Kidney (tissue), 14 donors: ENCODE data around the gene CAMK2A. TPM values are rescaled to one million over a fixed set of nuclear protein-coding genes. Genes with fewer than 3 reads are reported as not detected.

Experiments used
- DNase-seq, 5 donors: peaks; one replicate each; pipeline ENCODE4 v3.0.0-alpha.2; 2013 to 2020
- FAIRE-seq: peaks from 2 replicates; lab custom pipeline; 2012; peaks lifted over from hg19 to GRCh38; lab: Jason Lieb, UNC
- H3K27ac ChIP-seq, 2 donors: one replicate each; pipeline ENCODE4 v1.7.0; 2013; ENCODE audit warnings: low read depth in 2 of 2, low read length in 2 of 2, inconsistent platforms in 1 of 2
- H3K27me3 ChIP-seq: one replicate; pipeline ENCODE4 v1.7.1; 2013; ENCODE audit warnings: low read length, inconsistent platforms; ENCODE audit not compliant: control insufficient read depth, insufficient read depth
- H3K36me3 ChIP-seq, 3 donors: one replicate each; pipeline versions ENCODE4 v1.7.0 to v1.7.1; 2013; ENCODE audit warnings: low read length in 3 of 3, control low read depth in 1 of 3, inconsistent platforms in 1 of 3; ENCODE audit not compliant: insufficient read depth in 3 of 3, control insufficient read depth in 2 of 3
- H3K4me1 ChIP-seq, 3 donors: one replicate each; pipeline versions ENCODE4 v1.7.0 to v1.7.1; 2013; ENCODE audit warnings: low read length in 3 of 3, inconsistent platforms in 1 of 3, low read depth in 1 of 3; ENCODE audit not compliant: control insufficient read depth in 2 of 3, insufficient read depth in 2 of 3
- H3K4me3 ChIP-seq, 3 donors: one replicate each; pipeline versions ENCODE4 v1.7.0 to v1.8.1; 2013; ENCODE audit warnings: low read length in 3 of 3, control low read depth in 1 of 3, inconsistent platforms in 1 of 3
- H3K9ac ChIP-seq, 3 donors: one replicate each; pipeline versions ENCODE4 v1.7.0 to v1.7.1; 2013; ENCODE audit warnings: low read length in 3 of 3, control low read depth in 1 of 3, inconsistent platforms in 1 of 3
- H3K9me3 ChIP-seq, 3 donors: one replicate each; pipeline versions ENCODE4 v1.7.0 to v1.7.1; 2013; ENCODE audit warnings: low read length in 3 of 3, control low read depth in 1 of 3, inconsistent platforms in 1 of 3; ENCODE audit not compliant: control insufficient read depth in 2 of 3, insufficient read depth in 1 of 3
- intact Hi-C: fragments of 100-400 bp; cut with DNase I; formaldehyde crosslinking; loops from one replicate; pipeline ENCODE4 v1.11.1; 2022
- polyA plus RNA-seq: library from polyadenylated mRNA; stranded (reverse); fragments of 350-450 nt; fragmentation: Illumina TruSeq; extraction: RNeasy Lipid Tissue Mini Kit (QIAGEN cat#74804); gene quantifications from one replicate; pipeline ENCODE4 v1.2.3, GENCODE V29; 2014; ENCODE audit warnings: low read depth, low replicate concordance; ENCODE audit not compliant: insufficient read depth
- total RNA-seq: library from RNA; stranded (reverse); fragmentation: NEBNext Ultra II Directional; extraction: Animal tissue kit (Norgen Biotek cat#: 25700); gene quantifications from one replicate; pipeline ENCODE4 v1.2.1, GENCODE V29; 2021
- TF ChIP-seq, protein P1 (sequence below): IDR thresholded peaks from 3 replicates; pipeline ENCODE4 v1.5.1; 2012; ENCODE audit warnings: mild to moderate bottlenecking, moderate library complexity, borderline replicate concordance; ENCODE audit not compliant: insufficient read depth; ENCODE audit errors: extremely low read depth
- donor health status: control.
- donor health status: control.
- donor health status: control.
- donor health status: control.
- donor health status: control.
- donor health status: DM: yes; HTN: yes; CAD: no.
- donor health status: Normal renal cell carcinoma (clear cell type).

CAMK2A gene
- total and polyA plus RNA-seq, 2 donors from 2014 or later: 0.28 to 0.90 TPM

DNA sequence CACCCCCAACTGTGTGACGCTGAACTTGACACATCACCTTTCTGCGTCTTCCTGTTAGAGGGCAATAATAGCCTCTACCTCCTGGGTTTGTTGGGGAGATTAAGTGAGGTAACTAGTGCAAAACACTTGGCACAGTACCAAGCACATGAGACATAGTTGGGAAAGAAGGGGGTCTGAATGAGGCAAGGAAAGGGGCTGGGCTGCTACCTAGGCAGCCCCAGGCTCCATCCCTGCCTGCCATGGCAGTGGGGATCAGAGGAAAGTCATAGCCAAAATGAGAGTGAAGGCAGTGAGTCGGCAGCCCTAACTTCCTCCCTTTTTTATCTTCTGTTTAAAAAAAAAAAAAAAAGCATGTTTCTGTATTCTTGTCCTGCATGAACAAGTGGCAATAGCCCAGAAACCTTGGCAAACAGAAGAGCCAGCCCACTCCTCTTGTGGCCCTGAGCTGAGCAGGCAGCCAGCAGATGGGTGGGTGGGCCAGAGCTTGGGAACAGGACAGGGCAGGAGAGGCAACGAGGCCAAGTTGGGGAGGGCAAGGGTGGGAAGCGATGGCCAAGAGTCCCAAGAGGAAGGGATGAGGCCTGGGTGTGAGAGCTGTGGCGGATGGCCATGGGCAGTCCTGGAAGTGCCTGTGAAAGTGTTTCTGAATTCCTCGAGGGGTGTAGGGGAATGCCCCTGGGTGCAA, 11.4 kb downstream of the CAMK2A start:
- DNase-seq (no peak), FAIRE-seq (no peak)
- Histone ChIP-seq H3K4me3 (no peak overlapping the region), H3K4me1 (no peaks in the 10 kb centered on the region), H3K36me3 (no peaks in the 10 kb centered on the region), H3K27ac (no peak overlapping the region), H3K9ac (no peak overlapping the region), H3K9me3 (no peaks in the 10 kb centered on the region), H3K27me3 (no peaks in the 10 kb centered on the region)
- TF ChIP-seq, protein P1, sequence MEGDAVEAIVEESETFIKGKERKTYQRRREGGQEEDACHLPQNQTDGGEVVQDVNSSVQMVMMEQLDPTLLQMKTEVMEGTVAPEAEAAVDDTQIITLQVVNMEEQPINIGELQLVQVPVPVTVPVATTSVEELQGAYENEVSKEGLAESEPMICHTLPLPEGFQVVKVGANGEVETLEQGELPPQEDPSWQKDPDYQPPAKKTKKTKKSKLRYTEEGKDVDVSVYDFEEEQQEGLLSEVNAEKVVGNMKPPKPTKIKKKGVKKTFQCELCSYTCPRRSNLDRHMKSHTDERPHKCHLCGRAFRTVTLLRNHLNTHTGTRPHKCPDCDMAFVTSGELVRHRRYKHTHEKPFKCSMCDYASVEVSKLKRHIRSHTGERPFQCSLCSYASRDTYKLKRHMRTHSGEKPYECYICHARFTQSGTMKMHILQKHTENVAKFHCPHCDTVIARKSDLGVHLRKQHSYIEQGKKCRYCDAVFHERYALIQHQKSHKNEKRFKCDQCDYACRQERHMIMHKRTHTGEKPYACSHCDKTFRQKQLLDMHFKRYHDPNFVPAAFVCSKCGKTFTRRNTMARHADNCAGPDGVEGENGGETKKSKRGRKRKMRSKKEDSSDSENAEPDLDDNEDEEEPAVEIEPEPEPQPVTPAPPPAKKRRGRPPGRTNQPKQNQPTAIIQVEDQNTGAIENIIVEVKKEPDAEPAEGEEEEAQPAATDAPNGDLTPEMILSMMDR: no peak
- intact Hi-C loops: no loop called here

DNA sequence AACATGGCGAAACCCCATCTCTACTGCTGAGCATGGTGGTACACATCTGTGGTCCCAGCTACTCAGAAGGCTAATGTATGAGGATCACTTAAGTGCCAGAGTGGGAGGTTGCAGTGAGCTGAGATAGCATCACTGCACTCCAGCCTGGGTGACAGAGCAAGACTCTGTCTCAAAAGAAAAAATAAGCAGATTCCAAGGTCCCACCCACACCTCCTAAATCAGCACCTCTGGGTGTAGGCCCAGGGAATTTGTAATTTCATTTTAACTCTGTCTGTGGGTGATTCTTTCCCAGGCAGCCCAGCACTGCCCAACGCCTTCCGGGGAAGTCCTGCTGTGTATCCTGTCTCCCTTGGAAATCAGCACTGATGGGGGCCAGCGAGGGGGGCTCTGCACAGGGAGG, 12.5 kb downstream of the CAMK2A start:
- no peaks in the 10 kb centered on the region for H3K4me1 ChIP-seq
- no peaks in the 10 kb centered on the region for H3K36me3 ChIP-seq
- intact Hi-C loops: no loop called here
- FAIRE-seq (no peak), DNase-seq (no peak)
- no peaks in the 10 kb centered on the region for H3K27me3 ChIP-seq
- no peaks in the 10 kb centered on the region for H3K9me3 ChIP-seq
- H3K4me3 ChIP-seq: no peak overlapping the region
- H3K27ac ChIP-seq: no peak overlapping the region
- H3K9ac ChIP-seq: no peak overlapping the region
- TF ChIP-seq, protein P1: no peak

DNA sequence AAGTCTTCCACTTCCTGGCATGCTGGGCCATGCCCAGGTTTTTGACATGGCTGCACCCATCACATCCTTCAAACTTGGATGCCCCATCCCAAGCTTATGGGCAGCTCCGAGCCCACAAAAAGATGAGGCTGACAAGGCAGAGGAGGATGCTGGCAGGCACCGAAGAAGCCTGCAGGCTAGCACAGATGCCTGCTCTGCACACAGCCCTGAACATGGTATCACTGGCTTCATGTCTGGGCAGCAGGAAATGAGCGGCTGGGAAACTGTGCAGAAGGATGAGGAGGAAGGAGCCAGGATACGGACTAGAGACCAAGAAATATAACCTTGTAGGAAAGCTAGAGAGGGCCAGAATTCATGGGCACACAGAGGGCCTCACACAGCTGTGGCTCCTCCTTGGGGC, 14.8 kb downstream of the CAMK2A start:
- H3K9ac ChIP-seq: no peak overlapping the region
- no peaks in the 10 kb centered on the region for H3K4me1 ChIP-seq
- FAIRE-seq: no peak
- no peak for DNase-seq
- TF ChIP-seq, protein P1: no peak
- no peaks in the 10 kb centered on the region for H3K9me3 ChIP-seq
- H3K27ac ChIP-seq: no peak overlapping the region
- no peaks in the 10 kb centered on the region for H3K27me3 ChIP-seq
- no peak overlapping the region for H3K4me3 ChIP-seq
- intact Hi-C loops: no loop called here
- H3K36me3 ChIP-seq: no peaks in the 10 kb centered on the region

DNA sequence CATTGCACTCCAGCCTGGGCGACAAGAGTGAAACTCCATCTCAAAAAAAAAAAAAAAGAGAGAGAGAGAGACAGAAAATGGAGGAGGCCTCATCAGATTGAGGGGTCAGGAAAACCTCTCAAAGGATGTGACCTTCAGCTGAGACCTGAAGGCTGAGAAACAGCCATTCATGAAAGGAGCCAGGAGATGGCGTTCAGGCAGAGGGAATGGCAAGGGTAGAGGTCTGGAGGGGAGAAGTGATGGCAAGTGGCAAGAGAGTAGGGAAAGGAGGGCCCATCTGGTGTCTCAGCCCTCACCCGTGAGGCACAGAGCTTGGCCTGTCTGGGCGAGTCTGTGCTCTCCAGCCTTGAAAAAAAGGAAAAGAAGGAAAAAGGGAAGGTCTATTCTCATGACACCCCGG, 17.0 kb downstream of the CAMK2A start:
- H3K9me3 ChIP-seq: no peaks in the 10 kb centered on the region
- no peak overlapping the region for H3K27ac ChIP-seq
- intact Hi-C loops: no loop called here
- no peaks in the 10 kb centered on the region for H3K27me3 ChIP-seq
- H3K36me3 ChIP-seq: no peaks in the 10 kb centered on the region
- no peaks in the 10 kb centered on the region for H3K4me1 ChIP-seq
- DNase-seq (peak in 3 of 5 donors; percentile 35 to 68 (median 53)), FAIRE-seq (no peak)
- no peak overlapping the region for H3K9ac ChIP-seq
- no peak overlapping the region for H3K4me3 ChIP-seq
- TF ChIP-seq, protein P1: peak; percentile 52
